ENCODE results near the gene RNF25.

The RNF25 gene, protein sequence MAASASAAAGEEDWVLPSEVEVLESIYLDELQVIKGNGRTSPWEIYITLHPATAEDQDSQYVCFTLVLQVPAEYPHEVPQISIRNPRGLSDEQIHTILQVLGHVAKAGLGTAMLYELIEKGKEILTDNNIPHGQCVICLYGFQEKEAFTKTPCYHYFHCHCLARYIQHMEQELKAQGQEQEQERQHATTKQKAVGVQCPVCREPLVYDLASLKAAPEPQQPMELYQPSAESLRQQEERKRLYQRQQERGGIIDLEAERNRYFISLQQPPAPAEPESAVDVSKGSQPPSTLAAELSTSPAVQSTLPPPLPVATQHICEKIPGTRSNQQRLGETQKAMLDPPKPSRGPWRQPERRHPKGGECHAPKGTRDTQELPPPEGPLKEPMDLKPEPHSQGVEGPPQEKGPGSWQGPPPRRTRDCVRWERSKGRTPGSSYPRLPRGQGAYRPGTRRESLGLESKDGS

DNA sequence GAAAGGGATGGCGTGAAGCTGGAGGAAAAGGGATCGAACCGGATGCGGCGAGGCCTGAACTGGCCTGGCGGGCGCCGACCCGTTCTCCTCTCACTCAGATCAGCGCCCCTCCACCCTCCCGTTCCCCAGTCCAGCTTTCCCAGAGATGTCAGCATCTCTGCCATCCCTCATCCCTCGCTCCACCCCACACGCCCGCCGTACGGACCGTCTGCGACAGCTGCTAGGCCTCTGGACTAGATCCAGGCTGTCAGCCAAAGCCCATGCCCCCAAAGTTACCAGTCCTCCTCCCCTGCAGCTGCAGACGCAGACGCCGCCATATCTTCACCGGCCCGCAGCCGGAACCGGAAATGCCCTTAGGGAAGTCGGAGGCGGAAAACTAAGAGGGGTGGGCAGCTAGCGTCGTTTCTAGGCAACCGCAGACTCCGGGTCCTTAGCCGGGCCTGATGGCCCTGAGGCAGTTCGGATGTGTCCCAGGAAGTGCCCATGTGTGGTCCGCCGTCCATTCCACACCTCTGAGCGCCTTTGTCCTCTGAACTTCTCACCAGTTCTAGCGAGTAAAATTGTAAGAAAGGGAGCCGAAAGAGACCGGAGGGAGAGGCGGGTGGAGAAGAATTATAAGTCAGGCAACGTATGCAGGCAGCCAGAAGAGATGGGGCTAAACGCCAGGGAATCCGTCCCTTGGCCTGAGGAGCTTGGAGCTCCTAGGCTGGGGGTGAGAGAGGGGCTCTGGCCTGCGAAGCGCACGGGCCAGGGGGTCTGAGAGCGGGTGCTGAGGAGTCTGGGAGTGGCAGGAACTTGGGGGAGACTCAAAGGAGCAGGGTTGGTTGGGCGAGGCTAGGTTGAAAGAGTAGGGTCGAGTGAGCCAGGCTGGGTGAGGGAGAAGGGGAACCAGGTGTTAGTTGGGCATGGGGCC is at the start of gene RNF25, which contains the start of gene STK36:
Gene RNF25 (minus strand): TSS at position 349 of the 913 bp plus-strand sequence. CDS start 32 bp downstream, at position 317.
Gene STK36 (plus strand): TSS at position 433 of the 913 bp plus-strand sequence. CDS start 744 bp downstream, outside the sequence.
- DNase-seq: peak; percentile 86

DNA sequence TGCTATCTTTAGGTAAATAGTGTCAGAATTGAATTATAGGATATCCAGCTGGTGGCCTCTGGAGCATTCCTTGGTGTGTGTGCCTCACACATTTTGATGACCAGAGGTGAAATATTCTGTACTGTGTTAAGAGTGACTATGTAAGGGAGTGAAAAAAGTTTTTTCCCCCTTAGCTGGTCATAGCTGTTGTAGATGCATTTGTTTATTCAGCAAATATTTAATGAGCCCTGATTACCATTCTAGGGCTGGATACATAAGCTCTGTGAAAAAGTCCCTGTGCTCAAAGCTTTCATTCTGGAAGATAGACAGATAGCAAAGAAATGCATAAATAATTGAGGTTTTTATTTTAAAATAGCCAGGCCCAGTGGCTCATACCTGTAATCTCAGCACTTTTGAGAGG is 49.7 kb upstream of the RNF25 start:
- no peak for DNase-seq

DNA sequence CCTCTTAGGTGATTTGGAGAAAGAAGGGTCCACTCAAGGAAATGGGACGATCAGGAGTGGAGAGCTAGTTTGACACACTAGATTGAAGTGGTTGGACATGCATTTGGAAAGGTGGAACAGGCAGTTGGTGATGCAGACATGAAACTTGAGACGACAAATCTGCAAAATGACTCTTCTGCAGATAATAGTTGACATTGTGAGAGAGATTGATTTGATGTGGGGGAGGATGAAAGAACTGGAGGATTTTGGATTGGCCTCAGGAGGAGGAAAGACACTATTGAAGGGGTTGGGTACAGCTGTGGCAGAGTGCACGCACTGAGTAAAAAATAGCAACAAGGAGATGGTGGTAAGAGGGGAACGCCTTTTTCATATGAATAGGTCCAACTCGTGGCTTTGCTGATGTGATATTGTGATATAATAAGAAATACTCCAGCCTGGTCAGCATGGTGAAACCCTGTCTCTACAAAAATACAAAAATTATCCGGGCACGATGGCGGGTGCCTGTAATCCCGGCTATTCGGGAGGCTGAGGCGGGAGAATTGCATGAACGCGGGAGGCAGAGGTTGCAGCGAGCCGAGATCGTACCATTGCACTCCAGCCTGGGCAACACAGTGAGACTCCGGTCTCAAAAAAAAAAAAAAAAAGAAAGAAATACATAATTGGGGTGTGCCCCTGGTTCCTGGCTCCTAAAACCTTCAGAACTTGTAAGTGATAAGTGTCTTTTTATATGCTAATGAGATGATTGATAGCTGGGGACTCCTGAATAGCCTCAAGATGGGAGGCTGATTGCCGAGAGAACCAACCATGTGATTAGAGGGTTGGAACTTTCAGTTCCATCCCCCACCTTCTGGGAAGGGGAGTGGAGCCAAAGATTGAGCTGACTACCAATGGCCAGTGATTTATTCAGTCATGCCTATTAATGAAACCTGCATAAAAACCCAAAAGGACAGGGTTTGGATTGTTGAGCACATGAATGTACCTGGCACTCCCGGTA is 48.5 kb upstream of the RNF25 start:
- no peak for DNase-seq

DNA sequence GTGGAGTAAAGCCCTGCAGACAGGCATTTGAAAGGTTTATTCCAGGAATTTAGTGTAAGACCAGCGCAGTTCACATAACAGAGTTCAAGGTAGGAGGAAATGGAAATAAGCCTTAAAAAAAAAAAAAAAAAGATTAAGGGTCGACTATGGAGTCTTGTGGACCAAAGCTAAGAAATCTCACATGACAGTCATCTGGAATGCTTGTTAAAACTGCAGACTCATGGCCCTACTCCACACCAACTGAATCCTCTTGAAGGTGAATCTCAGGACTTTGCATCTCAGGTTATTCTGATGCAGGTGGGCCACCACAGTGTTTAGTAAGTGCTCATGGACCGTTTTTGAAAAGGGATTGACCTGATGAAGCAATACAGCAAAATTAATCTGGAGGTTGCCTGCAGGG is 47.7 kb upstream of the RNF25 start:
- DNase-seq: no peak

DNA sequence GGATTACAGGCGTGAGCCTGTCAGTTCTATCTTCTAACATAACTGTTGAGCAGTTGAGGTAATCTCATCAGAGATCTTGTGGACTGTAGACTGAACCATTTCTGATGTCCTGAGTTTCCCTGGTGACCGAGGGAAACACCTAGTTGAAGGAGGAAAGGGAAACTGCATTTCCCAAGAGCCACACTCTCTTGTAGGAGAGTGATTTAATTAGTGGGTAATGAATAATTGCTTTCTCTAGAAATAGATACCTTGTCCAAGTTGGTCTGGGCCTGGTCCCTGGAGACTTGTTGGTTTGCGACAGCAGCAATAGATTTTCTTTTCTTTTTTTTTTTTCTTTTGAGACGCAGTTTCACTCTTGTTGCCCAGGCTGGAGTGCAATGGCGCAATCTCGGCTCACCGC is 46.3 kb upstream of the RNF25 start:
- DNase-seq: no peak

DNA sequence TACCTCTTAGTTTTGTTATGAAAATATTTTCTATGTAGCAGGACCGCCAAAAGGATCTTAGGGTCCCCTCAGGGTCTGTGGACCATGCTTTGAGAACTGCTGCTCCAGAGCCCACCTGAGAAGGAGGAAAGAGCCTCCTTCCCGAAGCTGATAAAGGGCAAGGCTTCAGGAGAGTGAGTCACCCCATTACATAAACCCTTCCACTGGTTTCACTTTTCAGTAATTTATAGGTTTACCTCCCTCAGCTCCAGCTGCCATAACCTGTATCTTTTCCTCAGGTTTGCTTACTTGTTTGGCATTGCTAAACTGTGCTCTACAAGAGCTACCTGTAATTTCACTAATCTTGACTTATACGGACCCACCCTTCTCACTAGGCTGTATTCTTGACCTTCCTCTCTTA is 45.5 kb upstream of the RNF25 start:
- no peak for DNase-seq

DNA sequence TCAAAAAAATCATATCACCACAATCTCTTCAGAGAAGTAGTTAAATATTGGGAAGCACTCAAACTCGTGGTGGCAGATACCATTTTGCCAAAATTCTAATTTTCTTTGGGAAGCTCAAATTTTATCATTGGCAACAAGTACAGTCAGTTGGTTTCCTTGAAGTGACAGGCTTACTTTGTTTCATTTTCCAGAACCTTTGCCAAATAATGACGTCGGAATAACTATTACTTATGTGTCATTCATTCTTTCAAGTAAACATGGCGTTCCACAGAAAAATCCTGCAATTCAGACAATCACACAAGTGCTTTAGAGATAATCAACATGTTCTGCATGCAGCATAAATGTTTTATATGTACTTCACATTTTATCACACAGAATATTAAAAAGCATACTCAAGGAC is 44.3 kb upstream of the RNF25 start:
- no peak for DNase-seq

DNA sequence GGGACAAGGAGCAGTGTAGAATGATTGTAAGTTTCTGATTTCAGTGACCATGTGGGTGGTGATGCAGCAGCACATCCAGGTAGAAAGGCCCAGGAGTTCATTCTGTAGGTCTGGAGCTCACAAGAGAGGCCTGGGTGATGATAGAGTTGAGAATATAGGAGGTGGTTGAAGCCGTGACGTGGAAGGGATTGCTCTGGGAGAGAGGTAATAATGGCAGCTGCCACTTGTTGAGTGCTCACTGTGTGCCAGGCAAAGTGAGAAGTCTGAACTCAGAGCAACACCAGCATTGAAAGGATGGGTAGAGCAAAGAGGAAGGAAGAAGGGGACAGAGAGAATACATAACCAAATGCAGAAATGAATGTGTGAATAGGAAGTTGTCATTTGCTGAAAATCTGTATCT is 42.1 kb upstream of the RNF25 start:
- DNase-seq: no peak

DNA sequence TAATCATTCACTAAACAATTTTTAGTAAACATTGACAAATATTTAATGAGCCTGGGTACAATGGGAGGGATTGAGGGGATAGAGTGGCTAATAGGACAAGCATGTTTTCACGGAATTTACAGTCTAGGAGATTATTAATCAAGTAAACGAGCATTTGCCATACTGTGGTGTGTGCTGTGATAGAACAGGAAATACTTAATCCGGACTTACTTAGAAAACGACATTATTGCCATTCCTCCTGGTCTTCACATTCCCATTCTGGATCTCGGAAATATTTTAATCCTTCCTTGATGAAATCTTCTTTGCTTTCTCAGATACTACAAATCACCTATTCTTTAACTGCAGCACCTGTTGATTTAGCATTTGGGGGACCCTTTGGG is 39.7 kb upstream of the RNF25 start:
- no peak for DNase-seq

DNA sequence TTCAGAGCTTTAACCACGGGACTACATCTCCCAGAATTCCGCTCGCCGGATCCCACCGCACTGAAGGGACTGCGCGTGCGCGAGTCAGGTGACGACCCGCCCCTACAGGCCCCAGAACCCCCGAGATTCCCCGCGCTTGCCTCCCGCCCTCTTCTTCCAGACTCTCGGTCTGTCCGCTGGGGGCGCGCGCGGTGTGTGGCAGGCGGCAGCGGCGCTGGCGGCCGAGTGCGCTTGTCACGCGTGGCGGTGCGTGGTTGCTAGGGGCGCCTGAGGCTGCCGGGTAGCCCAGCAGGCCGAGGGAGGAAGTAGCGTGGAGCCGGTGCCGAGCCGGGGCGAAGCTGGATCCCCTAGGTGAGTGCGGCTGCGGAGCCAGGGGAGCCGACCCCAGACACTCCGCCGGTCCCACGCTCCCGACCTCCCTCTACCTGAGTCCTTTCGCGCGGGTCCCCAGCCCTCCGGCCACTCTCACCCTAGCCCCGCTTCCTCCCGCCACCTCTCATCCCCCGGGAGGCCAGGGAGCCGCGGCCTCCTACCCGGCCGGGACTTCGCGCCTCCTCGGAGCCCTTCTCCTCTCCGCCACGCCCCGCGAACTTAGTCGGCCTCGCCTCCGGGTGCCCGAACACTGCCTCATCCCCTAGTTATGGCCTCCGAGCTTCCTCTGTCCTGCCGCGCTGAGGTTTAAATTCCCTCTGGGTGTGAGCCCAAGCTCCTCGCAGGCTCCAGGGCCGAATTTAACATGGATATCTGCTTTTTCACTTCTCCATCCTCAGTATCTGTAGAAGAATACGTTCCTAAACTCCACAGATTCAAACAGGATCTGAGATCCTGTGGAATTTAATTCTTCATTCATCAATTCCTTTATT is 39.1 kb upstream of the RNF25 start, which contains the start of gene TTLL4:
Gene TTLL4 (plus strand): TSS at position 149 of the 863 bp plus-strand sequence. CDS start 26,842 bp downstream, outside the sequence.
- DNase-seq: peak; percentile 90

DNA sequence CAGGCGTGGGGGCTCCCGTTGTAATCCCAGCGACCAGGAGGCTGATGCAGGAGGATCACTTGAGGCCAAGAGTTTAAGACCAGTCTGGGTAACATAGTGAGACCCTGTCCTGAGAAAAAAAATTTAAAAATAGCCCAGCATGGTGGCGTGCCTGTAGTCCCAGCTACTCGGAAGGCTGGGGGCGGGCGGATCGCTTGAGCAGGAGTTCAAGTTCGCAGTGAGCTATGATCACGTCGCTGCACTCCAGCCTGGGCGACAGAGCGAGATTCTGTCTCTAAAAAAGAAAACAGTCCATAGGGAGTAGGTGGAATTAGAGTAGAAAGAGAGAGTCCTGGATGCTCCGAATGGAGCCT is 38.5 kb upstream of the RNF25 start:
- DNase-seq: no peak

DNA sequence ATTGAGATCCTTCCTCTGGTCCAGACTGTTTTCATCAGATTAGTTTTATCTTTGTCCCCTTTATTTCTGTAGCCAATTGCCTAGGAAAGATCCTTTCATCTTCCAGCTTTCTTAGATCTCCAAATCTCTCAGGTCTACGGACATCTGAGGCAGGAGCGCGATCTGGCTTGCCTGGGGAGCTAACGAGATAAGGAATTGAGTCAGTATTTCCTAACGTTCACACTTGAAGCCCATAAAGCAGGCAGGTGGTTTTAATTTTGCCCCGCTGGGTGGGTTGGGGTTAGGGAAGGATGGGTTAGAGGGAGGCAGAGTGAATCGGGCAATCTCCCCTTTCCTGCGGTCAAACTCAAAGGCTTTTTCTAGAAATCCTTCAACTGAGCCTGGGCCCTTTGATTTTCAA is 38.1 kb upstream of the RNF25 start:
- DNase-seq: no peak

DNA sequence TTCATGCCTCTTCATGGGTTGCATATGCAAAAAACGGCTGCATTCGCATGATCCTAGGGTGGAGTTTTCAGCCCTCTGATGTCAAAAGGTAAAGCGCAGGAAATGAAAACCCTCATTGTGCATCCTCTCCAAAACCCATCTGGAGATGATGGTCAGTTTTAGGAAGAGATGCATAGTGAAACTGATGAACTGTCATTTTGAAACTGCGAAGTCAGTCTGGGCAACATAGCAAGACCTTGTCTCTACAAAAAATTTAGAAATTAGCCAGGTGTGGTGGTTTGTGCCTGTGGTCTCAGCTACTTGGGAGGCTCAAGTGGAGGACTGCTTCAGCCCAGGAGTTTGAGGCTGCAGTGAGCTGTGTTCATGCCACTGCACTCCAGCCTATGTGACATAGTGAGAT is 36.3 kb upstream of the RNF25 start:
- DNase-seq: no peak

DNA sequence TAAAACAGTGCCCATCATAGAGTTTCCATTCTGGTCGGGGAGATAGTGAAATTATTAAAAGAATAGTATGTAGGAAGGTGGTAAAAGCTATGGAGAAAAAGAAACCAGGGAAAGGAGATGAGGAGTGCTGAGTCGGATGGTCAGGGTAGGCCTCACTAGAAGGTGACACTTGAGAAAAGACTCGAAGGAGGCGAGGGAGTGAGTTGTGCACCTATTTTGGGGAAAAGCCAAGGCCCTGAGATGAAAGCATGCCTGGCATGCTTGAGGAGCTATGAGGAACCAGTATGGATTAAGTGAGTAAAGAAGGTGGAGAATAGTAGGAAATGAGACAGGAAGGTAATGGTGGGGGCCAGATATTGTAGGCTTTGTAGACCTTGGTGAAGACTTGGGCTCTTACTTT is 31.5 kb upstream of the RNF25 start:
- no peak for DNase-seq

DNA sequence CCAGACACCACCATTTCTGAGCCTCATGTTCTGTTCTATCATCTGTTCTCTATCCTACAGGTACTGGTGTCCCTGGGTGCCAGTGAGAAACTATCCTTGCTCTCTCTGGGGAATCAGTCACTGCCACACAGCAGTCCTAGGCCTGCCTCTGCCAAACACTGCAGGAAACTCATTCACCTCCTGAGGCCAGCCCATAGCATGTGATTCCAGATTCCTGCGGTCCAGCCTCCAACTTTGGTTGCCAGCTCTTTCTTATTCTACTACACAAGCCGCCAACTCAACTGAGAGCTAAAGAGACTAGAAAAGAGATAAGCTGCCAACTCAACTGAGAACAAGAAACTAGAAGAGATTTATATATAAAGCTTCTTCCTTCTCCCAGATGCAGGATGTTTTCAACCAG is 30.0 kb upstream of the RNF25 start:
- no peak for DNase-seq

DNA sequence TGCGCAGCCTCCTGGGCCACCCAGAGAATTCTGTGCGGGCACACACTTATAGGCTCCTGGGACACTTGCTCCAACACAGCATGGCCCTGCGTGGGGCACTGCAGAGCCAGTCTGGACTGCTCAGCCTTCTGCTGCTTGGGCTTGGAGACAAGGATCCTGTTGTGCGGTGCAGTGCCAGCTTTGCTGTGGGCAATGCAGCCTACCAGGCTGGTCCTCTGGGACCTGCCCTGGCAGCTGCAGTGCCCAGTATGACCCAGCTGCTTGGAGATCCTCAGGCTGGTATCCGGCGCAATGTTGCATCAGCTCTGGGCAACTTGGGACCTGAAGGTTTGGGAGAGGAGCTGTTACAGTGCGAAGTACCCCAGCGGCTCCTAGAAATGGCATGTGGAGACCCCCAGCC is 27.1 kb upstream of the RNF25 start:
- DNase-seq: no peak

DNA sequence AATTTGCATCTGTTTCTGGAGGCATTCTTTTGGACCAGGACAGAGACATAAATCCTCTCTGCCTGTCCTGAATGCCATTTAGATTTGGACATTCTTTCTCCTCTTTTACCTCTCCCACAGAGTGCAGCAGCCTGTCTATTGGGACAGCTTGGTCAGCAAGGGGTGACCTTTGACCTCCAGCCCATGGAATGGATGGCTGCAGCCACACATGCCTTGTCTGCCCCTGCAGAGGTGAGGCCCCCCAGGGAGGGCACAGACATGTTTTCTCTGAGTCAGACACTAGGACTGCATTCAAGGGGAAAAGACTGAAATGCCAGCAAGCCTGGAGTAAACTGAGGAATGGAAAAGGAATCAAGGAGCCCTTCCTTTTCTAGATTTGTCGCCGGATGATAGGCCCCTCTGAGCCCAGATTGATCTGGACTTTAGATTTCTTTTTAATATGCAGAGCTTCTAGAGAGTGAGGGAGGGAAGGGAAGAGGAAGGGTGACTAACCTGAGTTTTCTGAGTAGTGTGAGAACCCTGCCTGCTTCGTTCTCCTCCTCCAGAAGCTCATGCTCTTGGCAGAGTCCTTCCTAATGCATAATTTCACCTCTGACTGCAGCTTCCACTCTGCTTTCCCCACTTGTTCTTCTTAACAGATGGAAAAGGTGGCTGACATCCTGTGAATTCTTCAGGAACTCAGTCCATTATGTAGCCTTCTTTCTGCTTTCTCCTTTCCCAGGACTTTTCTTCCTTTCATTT is 22.8 kb upstream of the RNF25 start:
- no peak for DNase-seq

DNA sequence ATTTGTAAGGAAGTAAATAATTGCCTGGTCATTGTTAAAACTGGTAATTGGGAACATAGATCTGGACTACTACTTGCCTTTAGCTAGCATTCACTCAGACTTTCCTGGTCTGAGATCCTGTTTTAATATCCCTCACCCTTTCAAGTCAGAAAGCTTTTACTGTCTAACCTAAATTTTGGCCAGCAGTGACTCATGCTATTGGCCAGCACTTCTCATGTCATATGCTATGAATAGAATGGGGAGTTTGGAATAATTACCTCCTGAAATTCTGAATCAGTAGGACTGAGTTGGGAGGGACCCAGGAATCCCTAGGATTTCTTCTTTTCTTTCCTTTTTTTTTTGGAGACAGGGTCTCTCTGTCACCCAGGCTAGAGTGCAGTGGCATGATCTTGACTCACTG is 19.4 kb upstream of the RNF25 start:
- no peak for DNase-seq

DNA sequence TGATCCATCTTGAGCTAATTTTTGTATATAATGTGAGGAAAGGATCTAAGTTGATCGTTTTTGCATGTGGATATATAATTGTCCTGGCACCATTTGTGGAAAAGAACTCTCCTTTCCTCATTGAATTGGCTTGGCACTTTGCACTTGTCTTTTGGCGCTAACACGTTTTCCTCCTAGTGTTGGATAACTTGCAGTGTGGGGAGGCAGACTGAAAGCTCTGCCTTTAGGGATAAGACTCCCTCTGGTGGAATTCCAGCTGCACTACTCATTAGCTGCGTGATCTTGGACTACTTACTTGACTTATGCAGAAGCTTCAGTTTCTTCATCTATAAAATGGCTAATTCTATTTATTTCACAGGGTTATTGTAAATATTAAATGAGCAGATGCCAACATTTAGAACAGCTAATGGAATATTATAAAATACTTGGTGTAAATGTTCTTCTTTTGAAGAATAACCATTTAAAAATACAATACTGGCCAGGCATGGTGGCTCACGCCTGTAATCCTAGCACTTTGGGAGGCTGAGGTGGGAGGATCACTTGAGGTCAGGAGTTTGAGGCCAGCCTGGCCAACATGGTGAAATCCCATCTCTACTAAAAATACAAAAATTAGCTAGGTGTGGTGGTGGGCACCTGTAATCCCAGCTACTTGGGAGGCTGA is 15.7 kb upstream of the RNF25 start:
- peak; percentile 17 for DNase-seq

DNA sequence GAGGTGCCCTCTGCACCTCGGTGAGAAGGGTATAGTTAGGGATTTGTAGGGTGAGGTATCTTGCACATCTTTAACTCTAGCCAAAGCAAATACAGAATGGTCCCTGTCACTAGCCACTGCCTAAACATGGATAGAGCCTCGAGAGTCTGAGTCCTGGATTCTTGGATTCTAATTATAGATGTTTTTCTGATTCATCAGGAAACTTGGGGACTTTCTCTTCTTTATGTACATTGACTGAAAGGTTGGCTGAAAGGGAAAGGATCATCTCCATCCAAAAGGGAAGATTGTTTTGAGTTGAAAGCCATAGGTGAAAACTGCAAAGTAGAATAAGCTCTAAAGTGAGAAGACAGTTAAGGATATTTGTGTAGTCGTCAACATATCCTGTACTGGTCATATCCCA is 8.3 kb upstream of the RNF25 start:
- no peak for DNase-seq

Measured in NCI-H1092 treated with DMSO at 0.1 percent for 48 hours (cell line).